Measurements from ENCODE around the gene FNDC3B. TPM values are rescaled to one million over a fixed set of nuclear protein-coding genes. Genes with fewer than 3 reads are reported as not detected.
A peak's percentile ranks its signal among the peaks of the same experiment; 100 is the strongest.

FNDC3B gene
- total RNA-seq, 1 donor from 2014 or later = 147 TPM

GRCh38 chr3:172192830-172193415 is 153.5 kb downstream of the FNDC3B start:
- DNase-seq = no peak

- no peak for DNase-seq
Observed at GRCh38 chr3:172193436-172193835, 154.1 kb downstream of the FNDC3B start.

GRCh38 chr3:172194702-172195406 is 155.5 kb downstream of the FNDC3B start:
- DNase-seq = peak; percentile 77

- no peak for DNase-seq
Observed at GRCh38 chr3:172195407-172195754, 156.0 kb downstream of the FNDC3B start.

GRCh38 chr3:172197344-172197743 is 158.0 kb downstream of the FNDC3B start:
- no peak for DNase-seq

- DNase-seq = no peak
Observed at GRCh38 chr3:172198428-172198827, 159.1 kb downstream of the FNDC3B start.

- DNase-seq = no peak
Observed at GRCh38 chr3:172199850-172200369, 160.5 kb downstream of the FNDC3B start.

- DNase-seq = peak; percentile 89
Observed at GRCh38 chr3:172201136-172201869, 161.9 kb downstream of the FNDC3B start.

- DNase-seq = peak; percentile 87
Observed at GRCh38 chr3:172201870-172202236, 162.5 kb downstream of the FNDC3B start.

GRCh38 chr3:172202797-172203196 is 163.4 kb downstream of the FNDC3B start:
- no peak for DNase-seq

GRCh38 chr3:172203522-172204258 is 164.3 kb downstream of the FNDC3B start:
- peak; percentile 63 for DNase-seq

- no peak for DNase-seq
Observed at GRCh38 chr3:172204716-172205115, 165.3 kb downstream of the FNDC3B start.

GRCh38 chr3:172208586-172209332 is 169.4 kb downstream of the FNDC3B start:
- DNase-seq = no peak

GRCh38 chr3:172209333-172210321 is 170.2 kb downstream of the FNDC3B start:
- no peak for DNase-seq

GRCh38 chr3:172210355-172210754 is 171.0 kb downstream of the FNDC3B start:
- DNase-seq = no peak

- DNase-seq = no peak
Observed at GRCh38 chr3:172211123-172211522, 171.7 kb downstream of the FNDC3B start.

- DNase-seq = no peak
Observed at GRCh38 chr3:172213200-172213599, 173.8 kb downstream of the FNDC3B start.

GRCh38 chr3:172213904-172214303 is 174.5 kb downstream of the FNDC3B start:
- no peak for DNase-seq

- DNase-seq = no peak
Observed at GRCh38 chr3:172216267-172216666, 176.9 kb downstream of the FNDC3B start.

GRCh38 chr3:172216911-172217310 is 177.5 kb downstream of the FNDC3B start:
- no peak for DNase-seq

GRCh38 chr3:172217877-172218276 is 178.5 kb downstream of the FNDC3B start:
- no peak for DNase-seq
